HG03095 (cell line): ENCODE data around the gene GAPDHS.

Experiments used
- ATAC-seq: cut with Tn5 transposase; IDR thresholded peaks from one replicate; pipeline ENCODE4 v1.9.1; 2021; ENCODE audit warnings: moderate library complexity; ENCODE audit not compliant: unreplicated experiment

The GAPDHS gene

GRCh38 chr19:35533201-35533821, at the start of gene GAPDHS:
Gene GAPDHS (plus strand): TSS chr19:35533456. CDS start chr19:35533528, 72 bp downstream.
- ATAC-seq = no peak

- peak; percentile 84 for ATAC-seq
Observed at GRCh38 chr19:35484252-35485036, 48.8 kb upstream of the GAPDHS start.

DNA sequence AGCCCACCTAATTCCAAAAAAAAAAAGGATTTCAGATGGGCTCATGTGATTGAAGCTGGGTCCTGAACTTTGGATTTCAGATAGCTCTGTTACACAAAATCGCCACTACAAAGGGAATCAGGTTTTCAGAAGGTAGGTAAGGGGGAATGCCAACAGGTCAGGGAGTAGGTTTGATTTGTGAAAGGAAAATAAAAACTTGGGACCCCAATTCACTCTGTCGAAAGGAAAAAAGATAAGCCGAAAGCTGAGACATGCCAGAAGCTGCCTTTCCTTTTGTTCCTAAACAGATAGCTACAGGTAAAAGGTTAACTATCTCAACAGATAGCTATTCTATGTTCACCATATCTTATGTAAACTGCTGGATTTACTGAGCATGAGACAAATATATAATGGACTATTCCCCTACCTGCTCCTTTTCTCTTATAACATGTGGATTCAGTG, 47.0 kb upstream of the GAPDHS start:
- ATAC-seq = no peak

DNA sequence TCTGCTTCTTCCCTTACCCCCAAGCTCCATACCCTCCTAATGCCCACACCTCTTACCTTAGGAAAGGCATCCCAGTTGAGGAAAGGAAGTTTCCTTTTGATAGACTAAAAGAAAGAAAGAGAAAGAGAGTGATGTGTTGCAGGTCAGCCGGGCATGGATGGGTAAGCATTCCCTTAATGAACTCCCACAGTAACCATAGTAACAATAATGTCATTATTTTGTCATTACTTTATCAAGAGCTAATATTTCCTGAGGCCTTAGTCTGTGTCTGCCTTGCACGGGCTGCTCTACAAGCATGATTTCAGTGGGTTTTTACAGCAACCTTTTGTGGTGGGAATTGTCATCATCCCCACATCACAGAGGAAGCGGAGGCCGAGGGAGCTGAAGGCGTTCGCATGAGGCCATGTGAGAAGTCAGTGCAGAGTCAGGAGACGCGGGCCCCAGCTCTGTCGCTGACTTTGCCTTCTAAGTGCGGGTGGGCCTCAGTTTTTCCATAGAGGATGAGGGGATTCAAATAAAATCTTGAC, 45.5 kb upstream of the GAPDHS start:
- no peak for ATAC-seq

DNA sequence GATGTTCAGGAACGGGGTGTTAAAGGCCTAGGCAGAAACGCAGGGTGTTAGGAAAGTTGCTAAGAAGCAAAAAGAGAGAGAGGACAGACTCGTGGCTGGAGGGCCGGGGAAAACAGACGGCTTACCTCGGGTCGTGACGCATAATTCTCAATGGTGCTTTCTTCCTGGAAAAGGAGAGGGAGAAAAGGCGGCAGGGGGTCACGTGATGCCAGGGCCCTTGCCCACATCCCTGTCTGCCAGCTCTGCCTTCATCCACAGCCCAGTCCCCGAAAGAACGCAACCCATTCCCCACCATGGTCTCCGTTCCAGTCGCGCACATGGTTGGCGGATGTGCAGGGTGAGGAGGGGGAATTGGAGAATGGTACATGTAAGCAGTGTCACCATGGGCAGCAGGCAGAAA, 44.6 kb upstream of the GAPDHS start:
- no peak for ATAC-seq

DNA sequence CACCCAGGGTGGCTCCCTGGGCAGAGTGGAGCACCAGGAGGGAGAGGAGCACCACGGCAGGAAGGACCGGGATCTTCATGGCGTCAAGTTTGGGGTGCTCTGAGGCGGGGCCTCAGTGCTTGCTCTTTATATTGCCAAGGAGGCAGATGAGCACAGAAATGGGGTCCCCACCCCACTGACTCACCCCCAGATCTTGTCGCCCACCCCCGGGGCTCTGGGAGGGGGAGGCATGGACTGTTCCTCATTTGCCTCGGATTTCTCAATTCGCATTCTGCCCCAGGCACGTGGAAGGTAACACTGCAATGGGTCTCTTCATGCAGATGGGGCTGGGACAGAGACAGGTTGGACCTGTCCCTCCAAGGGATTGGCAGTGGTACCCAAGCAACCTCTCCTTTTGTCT, 42.9 kb upstream of the GAPDHS start, which contains the start of gene KRTDAP:
TSS of gene KRTDAP (minus strand) at position 101 of the 400 bp plus-strand sequence. CDS start at position 79, 22 bp downstream.
- ATAC-seq = no peak

DNA sequence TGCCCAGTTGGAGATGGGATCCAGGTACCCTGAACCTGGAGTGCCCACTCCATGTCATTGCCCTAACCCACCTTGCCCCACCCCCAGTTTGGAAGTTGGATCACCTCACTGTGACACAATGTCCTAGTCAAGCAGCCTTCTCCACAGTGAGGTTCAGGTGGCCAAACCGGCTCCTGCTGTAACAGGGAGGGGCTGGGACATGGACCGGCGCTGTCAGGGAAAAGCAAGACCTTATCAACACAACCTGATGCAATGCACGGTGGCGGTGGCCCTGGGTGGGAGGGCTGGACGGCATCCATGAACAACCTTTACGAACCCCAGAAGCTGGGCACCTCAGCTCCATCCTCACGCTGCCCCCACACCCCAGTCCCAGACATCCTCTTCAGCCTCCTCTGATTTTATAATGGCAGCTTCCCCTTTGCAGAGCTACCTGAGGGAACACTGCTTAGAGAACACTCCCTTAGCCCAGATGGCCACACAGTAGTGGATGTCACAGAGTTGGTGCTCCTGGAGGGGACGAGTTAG, 41.4 kb upstream of the GAPDHS start:
- no peak for ATAC-seq

DNA sequence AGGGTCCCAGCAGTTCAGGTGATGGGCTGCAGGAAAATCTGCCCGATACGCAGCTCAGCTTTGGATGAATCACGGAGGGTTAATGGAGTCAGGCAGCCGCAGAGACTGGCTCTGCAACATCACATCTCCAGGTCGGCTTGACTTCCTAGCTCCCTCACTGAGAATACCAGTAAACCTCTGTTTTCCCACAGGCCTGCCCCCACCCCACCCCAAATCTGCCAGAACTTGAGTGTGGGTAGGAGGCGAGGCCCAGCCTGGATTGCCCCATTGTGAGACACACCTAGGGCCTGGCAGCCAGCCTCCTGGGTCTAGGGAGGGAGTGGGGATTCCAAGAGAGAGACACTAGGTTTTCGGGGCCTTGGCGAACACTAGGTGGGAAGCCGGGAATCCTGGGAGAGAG, 39.3 kb upstream of the GAPDHS start:
- ATAC-seq = no peak

- ATAC-seq = no peak
Observed at GRCh38 chr19:35495107-35496064, 37.9 kb upstream of the GAPDHS start.

GRCh38 chr19:35497406-35497805, 35.9 kb upstream of the GAPDHS start:
- no peak for ATAC-seq

DNA sequence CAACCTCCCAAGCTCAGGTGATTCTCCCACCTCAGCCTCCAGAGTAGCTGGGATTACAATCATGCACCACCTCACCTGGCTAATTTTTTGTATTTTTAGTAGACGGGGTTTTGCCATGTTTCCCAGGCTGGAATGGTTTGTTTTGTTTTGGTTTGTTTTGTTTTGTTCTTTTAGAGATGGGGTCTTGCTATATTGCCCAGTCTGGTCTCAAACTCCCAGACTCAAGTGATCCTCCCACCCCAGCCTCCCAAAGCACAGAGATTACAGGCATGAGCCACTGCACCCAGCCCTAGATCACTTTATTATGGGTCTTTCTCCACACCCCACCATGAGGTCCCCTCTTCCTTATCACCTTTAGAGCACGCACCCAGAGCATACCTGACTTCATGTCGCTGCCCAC, 35.0 kb upstream of the GAPDHS start:
- ATAC-seq = no peak

DNA sequence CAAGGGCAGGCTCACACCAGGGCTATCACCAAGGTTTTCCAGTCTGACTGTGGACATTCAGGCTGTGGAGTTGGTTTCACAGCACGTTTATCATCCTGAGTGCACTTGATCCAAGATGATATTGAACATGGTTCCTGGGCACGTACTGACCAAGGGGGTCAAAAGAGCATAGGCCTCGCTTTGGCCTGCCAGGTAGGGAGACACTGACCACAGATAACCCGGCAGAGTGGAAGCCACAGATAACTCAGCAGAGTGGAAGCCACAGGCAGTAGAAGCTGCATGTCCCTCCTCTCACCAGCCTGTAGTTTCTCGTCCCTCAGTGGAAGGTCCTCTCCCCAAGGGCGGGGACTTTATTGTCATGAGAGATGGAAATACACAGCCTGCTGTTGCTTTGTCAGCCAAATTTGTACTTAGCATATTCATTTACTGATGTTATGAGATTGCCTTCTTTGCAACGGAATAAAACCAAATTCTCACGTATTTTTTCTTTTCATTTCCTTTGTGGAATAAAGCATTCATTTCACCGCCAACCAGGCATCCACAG, 34.2 kb upstream of the GAPDHS start:
- no peak for ATAC-seq

- no peak for ATAC-seq
Observed at GRCh38 chr19:35500611-35501010, 32.6 kb upstream of the GAPDHS start.

DNA sequence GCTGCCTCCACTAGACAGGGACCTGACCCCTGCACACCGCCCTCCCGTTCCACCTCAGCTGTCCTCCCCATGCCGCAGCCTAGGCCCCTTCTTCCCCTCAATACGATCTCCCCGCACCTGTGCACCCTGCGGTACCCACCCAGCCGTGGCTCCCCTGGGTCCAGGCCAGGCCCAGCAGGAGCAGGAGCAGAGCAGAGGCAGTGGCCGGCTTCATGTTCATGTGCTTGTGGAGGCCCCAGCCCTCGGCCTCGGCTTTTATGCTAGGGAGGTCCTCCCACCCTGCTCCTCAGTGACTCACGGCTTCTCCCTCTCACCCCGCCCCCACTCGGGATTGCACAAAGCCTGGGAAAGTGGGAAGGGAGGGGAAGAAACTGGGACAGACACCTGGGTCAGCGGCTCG, 31.6 kb upstream of the GAPDHS start:
- ATAC-seq = no peak

DNA sequence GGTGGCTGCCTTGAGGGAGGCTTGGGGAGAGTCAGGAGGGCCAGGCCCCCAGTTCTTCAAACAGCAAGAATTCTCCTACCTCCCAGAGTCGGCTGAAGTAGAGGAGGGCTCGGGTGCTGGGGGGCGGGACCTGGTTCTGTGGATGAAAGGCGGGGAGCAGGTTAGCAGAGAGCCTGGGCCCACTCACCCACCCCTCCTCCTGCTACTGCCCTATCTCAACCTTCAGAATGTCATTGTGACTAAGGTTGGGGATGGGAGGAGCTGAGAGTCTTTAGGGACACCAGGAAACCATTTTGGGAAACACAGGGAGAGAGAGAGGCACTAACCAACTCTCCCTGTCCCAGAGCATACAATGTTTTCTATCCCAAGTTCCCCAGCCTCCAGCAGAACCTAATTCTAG, 30.5 kb upstream of the GAPDHS start:
- ATAC-seq = no peak

GRCh38 chr19:35506011-35506410, 27.2 kb upstream of the GAPDHS start:
- no peak for ATAC-seq

DNA sequence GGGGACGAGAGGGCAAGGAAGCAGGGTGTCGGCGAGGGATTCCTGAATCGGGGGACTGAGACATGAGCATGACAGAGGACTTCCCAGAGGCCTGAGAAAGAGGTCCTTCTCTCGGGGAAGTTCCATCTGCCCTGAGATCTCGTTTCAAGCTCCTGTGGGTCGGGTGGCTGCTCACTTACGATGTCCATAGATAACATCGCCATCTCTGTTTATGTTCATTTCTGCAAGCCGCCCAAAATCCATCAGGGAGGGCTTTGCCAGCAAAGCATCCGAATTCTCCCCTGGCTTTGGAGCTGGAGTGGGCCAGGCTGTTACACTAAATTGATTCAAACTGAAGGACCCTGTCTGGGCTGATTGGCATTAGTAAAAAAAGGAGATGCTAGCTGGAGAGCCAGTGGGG, 25.7 kb upstream of the GAPDHS start:
- ATAC-seq = no peak

- ATAC-seq = no peak
Observed at GRCh38 chr19:35508129-35508528, 25.1 kb upstream of the GAPDHS start.

DNA sequence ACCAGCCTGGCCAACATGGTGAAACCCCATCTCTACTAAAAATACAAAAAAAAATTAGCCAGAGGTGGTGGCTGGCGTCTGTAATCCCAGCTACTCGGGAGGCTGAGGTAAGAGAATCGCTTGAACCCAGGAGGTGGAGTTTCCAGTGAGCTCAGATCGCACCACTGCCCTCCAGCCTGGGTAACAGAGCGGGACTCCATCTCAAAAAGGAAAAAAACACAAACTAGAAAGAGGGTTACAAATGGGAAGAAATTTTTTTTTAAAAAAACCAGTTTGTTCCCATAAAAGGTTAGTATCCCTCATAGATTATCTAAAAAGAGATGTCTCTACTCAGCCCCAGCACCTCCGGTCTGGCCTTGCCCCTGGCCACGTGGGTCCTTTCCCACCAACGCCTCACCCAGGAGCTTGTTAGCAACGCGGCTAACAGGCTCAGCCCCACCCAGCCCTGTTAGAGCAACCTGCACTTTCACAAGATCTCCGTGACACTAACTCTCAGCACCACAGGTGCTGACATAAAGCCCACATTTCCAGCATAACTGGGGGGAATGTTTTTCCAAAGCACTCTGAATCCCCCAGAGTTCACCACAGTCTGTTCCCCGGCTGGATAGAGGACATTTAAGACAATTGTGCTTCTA, 24.1 kb upstream of the GAPDHS start:
- ATAC-seq = no peak
